ENCODE data around the gene GNAT1.

DNA sequence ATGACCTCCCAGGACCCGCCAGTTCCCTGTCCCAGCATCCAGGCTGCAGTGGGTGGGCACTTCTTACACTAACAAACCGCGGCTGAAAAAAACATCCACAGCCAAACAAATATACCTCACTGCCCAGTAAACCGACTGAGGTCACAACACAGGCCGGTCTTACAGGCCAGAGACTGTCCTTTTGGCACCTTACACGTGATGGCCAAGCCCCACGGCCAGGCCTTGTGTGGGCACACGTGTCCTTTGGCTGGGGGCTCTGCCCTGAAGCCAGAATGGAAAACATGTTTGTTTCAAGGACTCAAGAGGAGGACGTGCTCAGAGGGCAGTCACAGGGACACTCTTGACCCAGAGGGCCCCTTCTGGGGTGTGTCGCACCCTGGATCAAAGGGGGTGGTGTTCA, 23.4 kb downstream of the GNAT1 start:
- TF ChIP-seq POLR2AphosphoS5 (IDR thresholded peaks at IDR 0.05) (no peak), POLR2A (IDR thresholded peaks at IDR 0.05) (no peak), CTCF (IDR thresholded peaks at IDR 0.05) (no peak), EP300 (IDR thresholded peaks at IDR 0.05) (no peak)
